AG04449 (cell line): ENCODE results near the gene DLD.

Source experiments
- CTCF ChIA-PET: fragments of 350-600 bp; formaldehyde crosslinking; extraction: SDS; loops from one replicate; lab custom pipeline; 2021; ENCODE audit warnings: antibody characterized with exemption; lab: Yijun Ruan, JAX
- POLR2A ChIA-PET: fragments of 400-600, 350-600 bp; formaldehyde crosslinking; extraction: SDS; loops from one replicate; lab custom pipeline; 2020; ENCODE audit warnings: antibody characterized with exemption, inconsistent platforms; lab: Yijun Ruan, JAX
- DNase-seq: peaks from one replicate; pipeline ENCODE4 v3.0.0-alpha.2; 2010; ENCODE audit warnings: low read depth, low spot score
- H3K4me3 ChIP-seq: 2 replicates; pipeline ENCODE4 v1.5.1; 2011; ENCODE audit warnings: low read depth, mild to moderate bottlenecking, control low read depth, low read length
- TF ChIP-seq, protein P1 (sequence below): IDR thresholded peaks from one replicate; pipeline ENCODE4 v1.5.1; 2011; ENCODE audit warnings: mild to moderate bottlenecking, moderate library complexity, low read length, control low read depth, inconsistent platforms; ENCODE audit not compliant: insufficient read depth; ENCODE audit errors: missing control alignments

DLD gene

DNA sequence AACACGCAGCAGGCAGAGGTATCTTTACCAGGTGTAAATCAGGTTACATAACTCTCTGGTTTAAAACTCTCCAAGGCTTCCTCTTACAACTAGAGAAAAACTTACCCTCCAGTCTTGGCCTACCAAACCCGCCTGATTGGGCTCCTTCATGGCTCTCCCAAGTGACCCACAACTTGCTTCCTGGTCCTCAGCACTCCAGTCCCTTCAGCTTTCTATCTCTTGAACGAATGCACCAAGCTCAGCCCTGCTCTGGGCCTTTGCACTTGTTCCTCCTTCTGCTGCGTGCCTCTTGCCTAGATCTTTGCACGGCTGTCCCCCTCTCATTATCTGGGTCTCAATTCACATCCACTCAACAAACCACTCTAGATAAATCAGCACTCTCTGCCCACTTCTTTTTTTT lies 32.7 kb upstream of the DLD start:
- TF ChIP-seq, protein P1, sequence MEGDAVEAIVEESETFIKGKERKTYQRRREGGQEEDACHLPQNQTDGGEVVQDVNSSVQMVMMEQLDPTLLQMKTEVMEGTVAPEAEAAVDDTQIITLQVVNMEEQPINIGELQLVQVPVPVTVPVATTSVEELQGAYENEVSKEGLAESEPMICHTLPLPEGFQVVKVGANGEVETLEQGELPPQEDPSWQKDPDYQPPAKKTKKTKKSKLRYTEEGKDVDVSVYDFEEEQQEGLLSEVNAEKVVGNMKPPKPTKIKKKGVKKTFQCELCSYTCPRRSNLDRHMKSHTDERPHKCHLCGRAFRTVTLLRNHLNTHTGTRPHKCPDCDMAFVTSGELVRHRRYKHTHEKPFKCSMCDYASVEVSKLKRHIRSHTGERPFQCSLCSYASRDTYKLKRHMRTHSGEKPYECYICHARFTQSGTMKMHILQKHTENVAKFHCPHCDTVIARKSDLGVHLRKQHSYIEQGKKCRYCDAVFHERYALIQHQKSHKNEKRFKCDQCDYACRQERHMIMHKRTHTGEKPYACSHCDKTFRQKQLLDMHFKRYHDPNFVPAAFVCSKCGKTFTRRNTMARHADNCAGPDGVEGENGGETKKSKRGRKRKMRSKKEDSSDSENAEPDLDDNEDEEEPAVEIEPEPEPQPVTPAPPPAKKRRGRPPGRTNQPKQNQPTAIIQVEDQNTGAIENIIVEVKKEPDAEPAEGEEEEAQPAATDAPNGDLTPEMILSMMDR, result no peak
- POLR2A ChIA-PET, result no interaction called here
- DNase-seq, result no peak
- CTCF ChIA-PET, result interaction anchor here (1.0 to 1.9 kb wide), 4 partner anchors 14 to 288 kb away, joined by 3 to 7 read pairs (median 5); no protein-coding TSS in a partner anchor
- no peak overlapping the region for H3K4me3 ChIP-seq

DNA sequence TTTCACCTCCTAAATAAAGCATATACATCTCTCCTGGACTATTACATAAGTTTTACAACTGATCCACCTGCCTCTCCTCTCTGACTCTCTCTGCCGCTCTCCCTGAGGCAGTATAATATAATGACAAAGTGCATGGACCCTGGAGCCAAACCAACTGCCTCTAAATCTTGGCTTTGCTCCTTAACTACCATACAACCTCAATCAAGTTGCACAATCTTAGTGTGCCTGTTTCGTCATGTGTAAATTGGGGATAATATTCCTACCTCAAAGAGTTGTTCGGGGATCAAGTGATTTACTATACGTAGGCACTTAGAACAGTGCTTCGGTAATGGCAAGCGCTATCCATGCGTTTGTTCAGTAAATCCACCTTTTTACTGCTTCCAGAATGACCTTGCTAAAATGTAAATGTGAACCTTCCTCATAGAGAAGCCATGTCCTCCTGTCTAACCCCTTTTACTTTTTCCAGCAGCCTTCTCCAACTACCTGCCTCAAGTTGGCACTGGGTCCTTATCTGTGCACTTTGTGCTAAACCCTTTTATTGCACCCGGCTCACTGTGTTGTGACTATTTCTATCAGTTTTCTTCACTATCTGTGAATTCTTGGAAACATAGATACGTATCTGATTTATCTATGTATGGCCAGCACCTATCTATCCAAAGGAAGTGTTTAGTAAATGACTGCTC lies 30.6 kb upstream of the DLD start:
- CTCF ChIA-PET, result interaction anchor here (1.1 to 2.0 kb wide), 2 partner anchors 11 to 14 kb away, joined by 3 to 8 read pairs; no protein-coding TSS in a partner anchor
- H3K4me3 ChIP-seq, result no peak overlapping the region
- POLR2A ChIA-PET, result no interaction called here
- no peak for DNase-seq
- TF ChIP-seq, protein P1, result no peak

DNA sequence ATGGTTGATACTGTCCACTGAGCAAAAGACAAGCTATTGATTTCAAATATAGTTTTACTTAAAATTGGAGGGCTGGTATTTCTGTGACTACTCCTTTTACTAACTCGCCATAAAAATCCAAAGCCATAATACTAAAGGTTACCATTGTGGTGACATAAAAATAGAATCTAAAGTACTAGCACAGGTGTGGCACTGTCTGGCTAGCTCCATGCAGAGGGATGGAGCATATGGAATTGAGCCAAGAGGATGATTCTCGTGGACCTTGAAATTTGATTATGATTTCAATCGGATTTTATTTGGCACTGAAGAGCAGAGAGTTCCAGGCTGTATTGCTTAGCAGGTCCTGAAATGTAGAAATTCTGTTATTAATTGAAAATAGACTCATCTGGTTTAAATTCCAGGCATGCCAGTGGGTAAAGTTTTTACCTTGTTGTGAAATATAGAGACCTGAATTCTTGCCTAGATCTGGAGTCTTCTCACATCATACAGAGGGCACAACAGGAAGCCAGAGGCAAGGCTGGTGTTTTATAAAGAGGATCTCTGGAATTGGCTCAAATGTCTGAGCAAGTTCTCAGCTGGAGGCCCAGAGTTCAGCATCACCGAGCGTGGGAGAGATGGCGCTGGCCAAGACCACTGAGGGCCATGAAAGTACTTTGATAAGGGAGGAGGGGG lies 29.9 kb upstream of the DLD start:
- H3K4me3 ChIP-seq, result no peak overlapping the region
- DNase-seq, result no peak
- ChIA-PET CTCF (interaction anchor here (1.0 to 2.2 kb wide), 4 partner anchors 12 to 141 kb away, joined by 3 to 8 read pairs (median 4); no protein-coding TSS in a partner anchor), POLR2A (no interaction called here)
- TF ChIP-seq, protein P1, result no peak

DNA sequence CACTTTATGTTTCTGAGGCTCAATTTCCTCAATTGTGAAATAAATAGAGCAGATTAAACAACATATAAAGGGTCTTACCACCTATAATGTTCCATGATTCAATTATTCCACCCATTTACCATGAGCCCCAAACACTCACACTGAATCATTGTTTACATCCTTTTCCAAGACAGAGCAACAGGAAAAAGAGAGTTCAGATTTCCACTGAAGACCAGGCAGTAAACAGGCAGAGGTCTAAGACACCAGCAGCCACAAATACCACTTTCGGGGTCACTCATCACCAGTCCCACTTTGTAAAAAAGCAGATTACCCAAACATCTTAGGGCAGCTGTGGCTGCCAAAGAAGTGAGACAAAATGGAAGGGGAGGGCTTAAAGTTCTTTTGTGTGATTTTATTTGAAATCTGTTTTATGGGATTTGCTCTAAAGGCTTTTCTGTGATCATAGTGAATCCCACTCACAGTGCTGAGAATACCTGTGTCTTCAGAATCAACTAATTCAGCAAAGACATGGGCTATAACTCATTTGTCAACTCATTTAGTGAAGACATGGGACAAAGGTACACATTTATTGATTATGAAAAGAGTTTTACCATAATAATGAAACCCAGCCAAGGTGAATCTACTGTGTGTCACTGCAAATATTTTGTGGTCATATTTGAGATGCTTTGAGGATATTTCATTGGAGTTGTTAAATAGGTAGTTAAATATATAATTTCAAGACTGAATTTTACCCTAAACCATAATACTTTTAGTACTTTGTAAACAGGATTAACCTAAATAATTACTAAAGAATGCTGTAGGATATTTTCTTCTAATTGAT lies 24.8 kb upstream of the DLD start:
- TF ChIP-seq, protein P1, result no peak
- DNase-seq, result no peak
- no peak overlapping the region for H3K4me3 ChIP-seq
- ChIA-PET CTCF (interaction anchor here (2.3 to 2.8 kb wide), 2 partner anchors 8 to 123 kb away, joined by 9 to 13 read pairs; partner anchors contain the start of gene CBLL1), POLR2A (no interaction called here)

DNA sequence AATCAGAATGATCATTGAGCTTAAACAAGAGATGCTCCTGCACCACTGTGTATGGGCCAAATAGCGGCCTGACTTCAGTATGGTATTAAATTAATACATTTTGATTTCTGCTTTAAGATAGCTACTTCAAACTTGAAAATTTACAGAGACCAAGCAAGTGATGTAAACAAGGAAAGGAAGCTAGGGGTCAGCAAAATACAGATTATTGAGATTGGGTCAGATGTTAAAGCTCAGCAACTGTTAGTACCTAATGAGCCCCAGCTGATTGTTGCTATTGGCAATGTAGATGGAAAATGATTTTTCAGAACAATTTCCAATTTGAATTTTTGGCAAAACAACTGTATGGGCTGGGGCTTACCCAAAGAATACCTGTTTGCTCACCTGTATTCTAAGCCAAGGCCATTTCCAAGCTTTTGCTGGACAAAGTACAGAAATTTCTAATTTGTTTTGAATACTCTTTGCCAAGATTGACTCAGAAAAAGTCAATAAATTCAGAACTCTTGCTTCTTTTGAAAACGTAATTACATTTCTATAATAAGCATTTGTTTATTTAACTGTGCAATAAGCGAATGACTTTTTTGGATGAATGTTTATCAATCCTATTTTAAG lies 23.0 kb upstream of the DLD start:
- ChIA-PET CTCF (interaction anchor here (1.0 to 2.4 kb wide), 5 partner anchors 10 to 278 kb away, joined by 3 to 20 read pairs (median 4); partner anchors contain the start of gene CBLL1), POLR2A (no interaction called here)
- TF ChIP-seq, protein P1, result no peak
- DNase-seq, result no peak
- no peak overlapping the region for H3K4me3 ChIP-seq
